ENCODE results near the gene KLHL2. TPM values are rescaled to one million over a fixed set of nuclear protein-coding genes. Genes with fewer than 3 reads are reported as not detected.

Gene KLHL2
- total and polyA plus RNA-seq, 2 of the 13 experiments (the other 11 are each of a cell fraction or from before 2014, with no cell fraction given), result 9.2 to 17.6 TPM

DNA sequence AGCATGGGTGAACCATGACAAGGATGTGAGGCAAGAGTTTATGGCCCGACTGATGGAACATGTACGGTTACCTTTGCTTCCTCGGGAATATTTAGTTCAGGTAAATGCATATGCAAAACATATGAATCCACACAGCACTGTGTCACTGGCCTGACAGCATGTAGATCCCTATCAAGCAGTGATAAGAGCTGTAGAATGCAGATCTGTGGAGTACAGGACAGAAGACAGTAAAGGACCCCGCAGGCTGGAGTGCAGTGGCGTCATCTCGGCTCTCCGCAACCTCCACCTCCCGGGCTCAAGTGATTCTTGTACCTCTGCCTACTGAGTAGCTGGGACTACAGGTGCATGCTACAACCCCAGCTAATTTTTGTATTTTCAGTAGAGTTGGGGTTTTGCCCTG is 90.3 kb downstream of the KLHL2 start:
- peaks cover 6% of the 10 kb centered on the region; the same call in 1 of the 2 replicates for H3K4me1 ChIP-seq (ENCODE audit: insufficient read depth, low read length)
- in situ Hi-C loops (cut with HindIII; ENCODE audit: extremely low pct_ligation_motif_present, low pct_unique_long_range_greater_than_20kb), result no loop called here
- CTCF ChIA-PET (ENCODE audit: low intra/inter-chr PET ratio, low total read pairs), result no interaction called here
- FAIRE-seq (no peak), ATAC-seq (no peak), DNase-seq (ENCODE audit: low spot score) (no peak)
- peaks cover 4 to 9% of the 10 kb centered on the region in 2 experiments for H3K36me3 ChIP-seq (replicated peaks in 1 of 2; ENCODE audit: control insufficient read depth in 1 of 2, insufficient read depth in 2 of 2, low read length in 2 of 2)
- POLR2A ChIA-PET, result no interaction called here
- H3K79me2 ChIP-seq (ENCODE audit: insufficient read depth, low read length), result no peaks in the 10 kb centered on the region
- no peaks in the 10 kb centered on the region for H3K9me3 ChIP-seq (ENCODE audit: low read length)
- H3K4me2 ChIP-seq (ENCODE audit: low read depth, low read length), result no peak overlapping the region
- 98% methylated on average over 8 of the region's 8 CpGs for WGBS (ENCODE audit: low lambda C conversion rate)
- no peak overlapping the region for H2AFZ ChIP-seq (ENCODE audit: low read length)
- intact Hi-C loops (cut with micrococcal nuclease; ENCODE audit: unreplicated experiment), result no loop called here
- no TSS peak for BruUV-seq (replicated peaks)
- H4K20me1 ChIP-seq (ENCODE audit: insufficient read depth, low read length), result no peaks in the 10 kb centered on the region
- TF ChIP-seq ZNF891 (CRISPR knock-in tag; IDR thresholded peaks at IDR 0.05), result no peak
- TF ChIP-seq SNAI1 (CRISPR knock-in tag; IDR thresholded peaks at IDR 0.05; ENCODE audit: borderline replicate concordance), result no peak
- no peak for TF ChIP-seq ADNP (CRISPR knock-in tag; IDR thresholded peaks at IDR 0.05)
- no peak for TF ChIP-seq ZBTB10 (CRISPR knock-in tag; IDR thresholded peaks at IDR 0.05; ENCODE audit: borderline replicate concordance)
- no peak for TF ChIP-seq MEIS1 (CRISPR knock-in tag; IDR thresholded peaks at IDR 0.05; ENCODE audit: borderline replicate concordance)
- no peak for TF ChIP-seq ZMYM3 (CRISPR knock-in tag; IDR thresholded peaks at IDR 0.05)
- no peak for TF ChIP-seq ZNF691 (CRISPR knock-in tag; IDR thresholded peaks at IDR 0.05; ENCODE audit: borderline replicate concordance, low read depth)
- no peak for TF ChIP-seq ZNF292 (CRISPR knock-in tag; IDR thresholded peaks at IDR 0.05; ENCODE audit: borderline replicate concordance, low read depth)
- no peak for TF ChIP-seq ZNF709 (CRISPR knock-in tag; IDR thresholded peaks at IDR 0.05)
- no peak for TF ChIP-seq ZNF260 (CRISPR knock-in tag; IDR thresholded peaks at IDR 0.05; ENCODE audit: borderline replicate concordance, low read depth)
- TF ChIP-seq ZSCAN20 (CRISPR knock-in tag; IDR thresholded peaks at IDR 0.05; ENCODE audit: borderline replicate concordance), result no peak
- TF ChIP-seq PAXIP1 (CRISPR knock-in tag; conservative IDR thresholded peaks at IDR 0.05), result no peak
- no peak for TF ChIP-seq CEBPB (IDR thresholded peaks at IDR 0.05; ENCODE audit: borderline replicate concordance, low read depth, low read length)
- TF ChIP-seq, protein P1, sequence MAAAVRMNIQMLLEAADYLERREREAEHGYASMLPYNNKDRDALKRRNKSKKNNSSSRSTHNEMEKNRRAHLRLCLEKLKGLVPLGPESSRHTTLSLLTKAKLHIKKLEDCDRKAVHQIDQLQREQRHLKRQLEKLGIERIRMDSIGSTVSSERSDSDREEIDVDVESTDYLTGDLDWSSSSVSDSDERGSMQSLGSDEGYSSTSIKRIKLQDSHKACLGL (CRISPR knock-in tag; IDR thresholded peaks at IDR 0.05), result no peak
- TF ChIP-seq ZBTB44 (CRISPR knock-in tag; IDR thresholded peaks at IDR 0.05), result no peak
- no peak overlapping the region for H3K4me3 ChIP-seq (replicated peaks in 1 of 3; ENCODE audit: insufficient read depth in 1 of 3, low read depth in 2 of 3, low read length in 3 of 3)
- no peak overlapping the region for H3K9ac ChIP-seq (ENCODE audit: insufficient read depth, low read depth, low read length)
- H3K27me3 ChIP-seq (ENCODE audit: control insufficient read depth in 1 of 2, insufficient read depth in 2 of 2, low read length in 2 of 2), result no peaks in the 10 kb centered on the region
- no peak overlapping the region for H3K27ac ChIP-seq (ENCODE audit: extremely low read length, insufficient read depth, low read length)
